ENCODE measurements around the gene FAM156A. TPM values are rescaled to one million over a fixed set of nuclear protein-coding genes. Genes with fewer than 3 reads are reported as not detected.
"Not testable (repeated sequence)": the region's sequence is repeated elsewhere in the genome, so short reads cannot be mapped to it uniquely, and the experiment has no call there.

The FAM156A gene
- total RNA-seq, 1 experiment from 2014 or later = 8.8 TPM

DNA sequence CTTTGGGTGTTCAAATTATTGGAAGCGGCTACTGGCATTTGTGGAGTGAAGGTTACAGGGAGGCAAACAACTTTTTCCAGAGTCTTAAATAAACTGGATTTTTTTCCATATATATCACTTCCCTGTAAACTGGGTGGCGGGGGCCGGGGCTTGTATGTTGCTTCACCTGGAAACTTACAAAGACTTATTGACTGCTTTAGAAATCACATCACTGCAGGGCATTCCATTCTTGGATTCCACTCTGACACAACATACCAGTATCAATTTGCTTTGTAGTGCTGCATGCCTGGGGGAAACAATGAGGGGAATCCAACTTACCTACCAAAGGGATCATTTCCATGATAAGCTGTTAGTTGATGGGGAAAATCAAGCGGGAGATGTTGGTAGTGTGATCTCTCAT lies 21.7 kb upstream of the FAM156A start:
- Histone ChIP-seq H3K36me3 (replicated peaks; ENCODE audit: control insufficient read depth, insufficient read depth, low read length) (no peaks in the 10 kb centered on the region), H3K4me3 (ENCODE audit: insufficient read depth, low read depth, low read length) (no peak overlapping the region), H3K27me3 (ENCODE audit: control insufficient read depth, insufficient read depth, low read length) (no peaks in the 10 kb centered on the region)
- no peak for DNase-seq

GRCh38 chrX:52979568-52979967 lies 21.2 kb upstream of the FAM156A start:
- no peak overlapping the region for H3K4me3 ChIP-seq (ENCODE audit: insufficient read depth, low read depth, low read length)
- no peaks in the 10 kb centered on the region for H3K27me3 ChIP-seq (ENCODE audit: control insufficient read depth, insufficient read depth, low read length)
- DNase-seq = no peak
- no peaks in the 10 kb centered on the region for H3K36me3 ChIP-seq (replicated peaks; ENCODE audit: control insufficient read depth, insufficient read depth, low read length)

DNA sequence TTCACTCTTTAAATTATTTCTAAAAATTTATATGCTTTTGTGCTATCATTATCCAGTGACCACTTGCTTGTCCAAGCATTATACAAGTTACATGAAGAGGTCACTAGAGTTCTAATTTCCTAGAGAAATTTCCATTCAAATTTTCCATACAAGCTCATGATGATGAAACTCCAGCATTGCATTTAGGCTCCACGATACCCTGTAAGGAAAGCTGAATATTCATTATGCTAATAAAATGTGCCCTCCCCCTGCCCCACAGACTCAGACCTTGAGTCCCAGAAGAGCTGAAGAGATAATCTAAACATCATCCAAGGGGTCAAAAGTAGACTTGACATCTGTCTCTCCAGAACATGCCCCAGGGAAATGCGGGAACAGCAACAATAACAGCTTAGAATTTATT lies 19.6 kb upstream of the FAM156A start:
- Histone ChIP-seq H3K27me3 (ENCODE audit: control insufficient read depth, insufficient read depth, low read length) (no peaks in the 10 kb centered on the region), H3K36me3 (replicated peaks; ENCODE audit: control insufficient read depth, insufficient read depth, low read length) (no peaks in the 10 kb centered on the region), H3K4me3 (ENCODE audit: insufficient read depth, low read depth, low read length) (no peak overlapping the region)
- DNase-seq = no peak

GRCh38 chrX:52975576-52975975 lies 17.3 kb upstream of the FAM156A start:
- DNase-seq; H3K27me3 ChIP-seq (ENCODE audit: control insufficient read depth, insufficient read depth, low read length); H3K4me3 ChIP-seq (ENCODE audit: insufficient read depth, low read depth, low read length); H3K36me3 ChIP-seq (replicated peaks; ENCODE audit: control insufficient read depth, insufficient read depth, low read length): not testable (repeated sequence)

DNA sequence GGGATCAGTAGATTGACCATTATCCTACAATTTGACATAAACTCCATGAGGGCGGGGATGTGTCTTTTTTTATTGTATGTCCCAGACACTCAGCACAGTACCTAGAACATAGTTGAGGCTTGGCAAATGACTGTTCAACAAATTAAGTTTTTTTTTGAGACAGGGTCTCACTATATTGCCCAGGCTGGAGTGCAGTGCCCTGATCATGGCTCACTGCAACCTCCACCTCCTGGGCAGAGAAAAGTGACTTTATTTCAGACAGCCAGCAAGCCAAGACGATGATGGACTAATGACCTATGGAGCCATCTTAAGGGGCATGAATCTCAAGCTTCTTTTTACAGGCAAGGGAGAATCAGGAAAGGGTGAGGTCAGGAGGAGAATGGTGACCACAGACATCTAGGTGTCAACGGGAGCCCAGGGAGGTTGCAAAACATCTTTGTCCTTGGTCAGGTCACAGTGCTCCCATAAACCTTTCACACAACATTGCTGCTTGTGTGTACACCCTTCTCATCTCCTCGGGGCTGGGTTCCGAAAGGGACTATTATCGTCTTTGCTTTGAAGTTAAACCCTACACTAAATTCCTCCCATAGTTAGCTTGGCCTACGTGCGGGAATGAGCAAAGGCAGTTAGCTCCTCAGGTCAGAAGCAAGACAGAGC lies 16.1 kb upstream of the FAM156A start:
- H3K36me3 ChIP-seq (replicated peaks; ENCODE audit: control insufficient read depth, insufficient read depth, low read length); H3K27me3 ChIP-seq (ENCODE audit: control insufficient read depth, insufficient read depth, low read length); H3K4me3 ChIP-seq (ENCODE audit: insufficient read depth, low read depth, low read length); DNase-seq: not testable (repeated sequence)

- not testable (repeated sequence) for H3K4me3 ChIP-seq (ENCODE audit: insufficient read depth, low read depth, low read length); DNase-seq; H3K36me3 ChIP-seq (replicated peaks; ENCODE audit: control insufficient read depth, insufficient read depth, low read length); H3K27me3 ChIP-seq (ENCODE audit: control insufficient read depth, insufficient read depth, low read length)
Measured at GRCh38 chrX:52967922-52968321, 9.6 kb upstream of the FAM156A start.

DNA sequence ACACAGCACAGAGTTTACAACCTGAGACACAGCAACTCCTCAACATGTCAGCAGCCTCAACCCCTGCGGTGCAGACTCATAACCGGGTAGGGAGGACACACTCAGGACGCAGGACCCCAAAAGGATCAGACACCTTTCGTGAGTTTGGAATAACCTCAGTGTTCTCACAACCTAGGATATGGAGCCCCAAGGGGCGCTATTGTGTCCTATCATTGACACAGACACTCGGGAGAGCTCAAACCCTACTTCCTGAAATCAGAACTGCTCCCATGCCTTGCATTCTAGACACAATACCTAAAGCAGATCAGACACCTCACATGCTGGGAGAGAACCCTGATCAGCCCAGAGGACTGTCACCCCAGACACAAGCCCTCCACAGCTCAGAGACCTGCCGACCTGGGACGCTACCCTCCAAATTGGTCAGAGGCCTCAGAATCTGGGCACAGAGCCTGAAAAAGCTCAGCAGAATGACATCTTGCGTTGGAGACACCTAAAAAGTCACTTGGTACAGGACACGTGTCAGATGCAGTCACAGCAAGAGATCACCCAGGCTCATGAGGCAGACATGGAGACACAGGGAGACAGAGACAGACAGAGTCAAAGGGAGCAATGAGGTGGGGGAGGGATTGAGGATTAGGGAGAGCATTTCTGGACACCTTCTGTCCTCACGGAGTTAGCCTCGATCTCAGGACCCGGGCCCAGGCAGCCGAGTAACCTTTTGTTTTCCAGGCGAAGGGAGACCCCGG lies 8.8 kb upstream of the FAM156A start:
- H3K27me3 ChIP-seq (ENCODE audit: control insufficient read depth, insufficient read depth, low read length); DNase-seq; H3K4me3 ChIP-seq (ENCODE audit: insufficient read depth, low read depth, low read length); H3K36me3 ChIP-seq (replicated peaks; ENCODE audit: control insufficient read depth, insufficient read depth, low read length): not testable (repeated sequence)

DNA sequence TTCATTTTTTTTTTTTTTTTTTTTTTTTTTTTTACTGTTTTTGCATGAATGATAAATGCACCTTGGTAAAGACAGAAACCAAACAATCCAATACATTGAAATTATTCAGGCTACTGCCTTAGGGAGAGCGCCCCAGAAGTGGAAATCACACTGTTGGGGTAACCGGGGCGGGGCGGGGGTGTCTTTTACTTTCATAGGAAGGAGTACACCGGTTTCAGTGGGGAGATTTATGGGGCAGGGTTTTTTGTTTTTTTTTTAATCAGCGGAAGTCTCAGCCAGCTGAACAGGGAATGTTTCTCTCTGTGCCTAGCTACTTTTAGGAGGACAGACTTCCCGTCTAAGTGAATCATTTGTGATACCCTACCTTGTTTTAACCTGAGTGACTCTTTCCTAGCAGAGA lies 643 bp upstream of the FAM156A start:
- H3K4me3 ChIP-seq (ENCODE audit: insufficient read depth, low read depth, low read length); H3K36me3 ChIP-seq (replicated peaks; ENCODE audit: control insufficient read depth, insufficient read depth, low read length); H3K27me3 ChIP-seq (ENCODE audit: control insufficient read depth, insufficient read depth, low read length); DNase-seq: not testable (repeated sequence)

GRCh38 chrX:52949884-52950283 lies 8.4 kb downstream of the FAM156A start:
- DNase-seq; H3K27me3 ChIP-seq (ENCODE audit: control insufficient read depth, insufficient read depth, low read length); H3K4me3 ChIP-seq (ENCODE audit: insufficient read depth, low read depth, low read length); H3K36me3 ChIP-seq (replicated peaks; ENCODE audit: control insufficient read depth, insufficient read depth, low read length): not testable (repeated sequence)

DNA sequence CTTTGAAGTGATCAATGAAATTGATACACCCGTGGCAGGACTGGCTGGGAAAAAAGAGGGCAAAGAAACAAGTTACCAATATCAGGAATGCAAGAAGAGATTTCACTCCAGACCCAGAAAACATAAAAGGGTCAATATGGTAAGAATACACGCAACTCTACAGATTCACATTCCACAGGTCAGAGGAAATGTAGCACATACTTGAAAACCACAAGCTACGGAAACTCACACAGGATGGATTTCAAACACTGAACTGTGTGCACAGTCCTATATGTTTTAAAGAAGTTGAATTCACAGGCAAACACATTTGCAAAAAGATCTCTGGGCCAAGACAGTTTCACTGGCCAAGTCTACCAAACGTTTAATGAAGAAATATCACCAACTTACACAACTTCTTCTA lies 9.0 kb downstream of the FAM156A start:
- not testable (repeated sequence) for DNase-seq; H3K36me3 ChIP-seq (replicated peaks; ENCODE audit: control insufficient read depth, insufficient read depth, low read length)

GRCh38 chrX:52948265-52948664 lies 10.1 kb downstream of the FAM156A start:
- not testable (repeated sequence) for H3K27me3 ChIP-seq (ENCODE audit: control insufficient read depth, insufficient read depth, low read length); H3K36me3 ChIP-seq (replicated peaks; ENCODE audit: control insufficient read depth, insufficient read depth, low read length); H3K4me3 ChIP-seq (ENCODE audit: insufficient read depth, low read depth, low read length); DNase-seq

More for the DNA sequence above, 9.0 kb downstream of the FAM156A start:
- H3K27me3 ChIP-seq (ENCODE audit: control insufficient read depth, insufficient read depth, low read length); H3K4me3 ChIP-seq (ENCODE audit: insufficient read depth, low read depth, low read length): not testable (repeated sequence)

GRCh38 chrX:52947501-52947900 lies 10.8 kb downstream of the FAM156A start:
- not testable (repeated sequence) for H3K36me3 ChIP-seq (replicated peaks; ENCODE audit: control insufficient read depth, insufficient read depth, low read length); H3K4me3 ChIP-seq (ENCODE audit: insufficient read depth, low read depth, low read length); H3K27me3 ChIP-seq (ENCODE audit: control insufficient read depth, insufficient read depth, low read length); DNase-seq

- not testable (repeated sequence) for H3K36me3 ChIP-seq (replicated peaks; ENCODE audit: control insufficient read depth, insufficient read depth, low read length); DNase-seq; H3K4me3 ChIP-seq (ENCODE audit: insufficient read depth, low read depth, low read length); H3K27me3 ChIP-seq (ENCODE audit: control insufficient read depth, insufficient read depth, low read length)
Measured at GRCh38 chrX:52945838-52946494, 12.4 kb downstream of the FAM156A start.

DNA sequence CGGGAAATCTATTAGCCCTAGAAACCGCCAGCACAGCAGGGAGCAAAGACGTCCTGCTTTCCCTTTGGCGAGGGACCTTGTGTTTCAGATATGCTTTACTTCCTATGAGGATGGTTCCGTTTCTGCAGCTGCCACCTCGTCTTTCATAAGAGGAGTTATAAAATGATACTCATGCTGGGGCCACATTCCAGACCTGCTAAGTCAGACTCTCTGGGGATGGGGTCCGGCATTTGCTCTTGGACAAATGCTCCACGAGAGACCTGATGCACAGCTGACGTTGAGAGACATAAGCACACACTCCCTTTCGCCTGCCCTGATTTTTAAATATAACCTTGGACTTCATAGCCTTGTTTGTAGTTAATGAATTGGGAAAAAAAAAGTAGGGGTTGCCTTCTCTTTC lies 16.6 kb downstream of the FAM156A start:
- H3K36me3 ChIP-seq (replicated peaks; ENCODE audit: control insufficient read depth, insufficient read depth, low read length); H3K27me3 ChIP-seq (ENCODE audit: control insufficient read depth, insufficient read depth, low read length); DNase-seq; H3K4me3 ChIP-seq (ENCODE audit: insufficient read depth, low read depth, low read length): not testable (repeated sequence)

DNA sequence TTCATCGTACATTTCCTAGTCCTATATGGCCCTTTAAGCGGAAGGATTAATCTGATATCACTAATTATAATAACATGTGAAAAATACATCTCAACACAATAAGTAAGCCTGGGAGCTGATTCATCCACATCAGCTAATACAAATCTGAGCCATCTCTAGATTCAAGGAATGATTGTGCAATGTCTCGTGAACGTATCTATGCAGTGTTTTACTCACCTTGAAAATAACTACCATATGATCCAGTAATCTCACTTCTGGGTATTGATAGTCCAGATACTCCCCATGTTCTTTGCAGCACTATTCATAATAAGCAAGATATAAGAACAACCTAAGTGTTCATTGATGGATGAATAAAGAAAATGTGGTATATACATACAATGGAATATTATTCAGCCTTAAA lies 17.6 kb downstream of the FAM156A start:
- H3K36me3 ChIP-seq (replicated peaks; ENCODE audit: control insufficient read depth, insufficient read depth, low read length); DNase-seq; H3K27me3 ChIP-seq (ENCODE audit: control insufficient read depth, insufficient read depth, low read length); H3K4me3 ChIP-seq (ENCODE audit: insufficient read depth, low read depth, low read length): not testable (repeated sequence)
